Measurements from ENCODE around the gene B9D2. TPM values are rescaled to one million over a fixed set of nuclear protein-coding genes. Genes with fewer than 3 reads are reported as not detected.
A peak's percentile ranks its signal among the peaks of the same experiment; 100 is the strongest.
"Not testable (repeated sequence)": the region's sequence is repeated elsewhere in the genome, so short reads cannot be mapped to it uniquely, and the experiment has no call there.

Gene B9D2
- total RNA-seq, 1 donor from 2014 or later, result 2.2 TPM

- no peak for DNase-seq (ENCODE audit: low spot score)
These were observed 8.9 kb downstream of the B9D2 start for GRCh38 chr19:41355035-41355434.

GRCh38 chr19:41354343-41354953, 9.5 kb downstream of the B9D2 start:
- DNase-seq (ENCODE audit: low spot score), result no peak

- DNase-seq (ENCODE audit: low spot score), result peak; percentile 89
These were observed 10.2 kb downstream of the B9D2 start, which contains the start of gene TGFB1 for GRCh38 chr19:41353466-41354342. TGFB1 (minus strand) TSS chr19:41353922; CDS start chr19:41353044, 878 bp downstream.

- peak; percentile 60 for DNase-seq (ENCODE audit: low spot score)
These were observed 11.1 kb downstream of the B9D2 start for GRCh38 chr19:41352609-41353465.

GRCh38 chr19:41352279-41352608, 11.7 kb downstream of the B9D2 start:
- DNase-seq (ENCODE audit: low spot score), result no peak

- DNase-seq (ENCODE audit: low spot score), result peak; percentile 81
These were observed 12.4 kb downstream of the B9D2 start for GRCh38 chr19:41351339-41352245.

GRCh38 chr19:41350735-41351338, 13.1 kb downstream of the B9D2 start:
- peak; percentile 68 for DNase-seq (ENCODE audit: low spot score)

GRCh38 chr19:41346916-41347315, 17.0 kb downstream of the B9D2 start:
- not testable (repeated sequence) for DNase-seq (ENCODE audit: low spot score)

- no peak for DNase-seq (ENCODE audit: low spot score)
These were observed 19.8 kb downstream of the B9D2 start for GRCh38 chr19:41344162-41344561.

GRCh38 chr19:41341669-41342490, 22.1 kb downstream of the B9D2 start:
- no peak for DNase-seq (ENCODE audit: low spot score)

- no peak for DNase-seq (ENCODE audit: low spot score)
These were observed 24.0 kb downstream of the B9D2 start for GRCh38 chr19:41339936-41340335.

GRCh38 chr19:41335467-41335866, 28.5 kb downstream of the B9D2 start:
- DNase-seq (ENCODE audit: low spot score), result no peak

GRCh38 chr19:41334793-41335192, 29.2 kb downstream of the B9D2 start:
- DNase-seq (ENCODE audit: low spot score), result no peak

- DNase-seq (ENCODE audit: low spot score), result no peak
These were observed 31.5 kb downstream of the B9D2 start for GRCh38 chr19:41332468-41332867.

GRCh38 chr19:41332000-41332399, 31.9 kb downstream of the B9D2 start:
- no peak for DNase-seq (ENCODE audit: low spot score)

GRCh38 chr19:41330946-41331678, 32.8 kb downstream of the B9D2 start:
- no peak for DNase-seq (ENCODE audit: low spot score)

GRCh38 chr19:41330481-41330880, 33.5 kb downstream of the B9D2 start:
- no peak for DNase-seq (ENCODE audit: low spot score)

GRCh38 chr19:41328842-41329225, 35.1 kb downstream of the B9D2 start:
- DNase-seq (ENCODE audit: low spot score), result peak; percentile 48

Measured in umbilical cord (tissue), 2 donors.